GM21529 (cell line): Measurements from ENCODE around the gene RBBP7.

Experiments
- ATAC-seq: cut with Tn5 transposase; IDR thresholded peaks from one replicate; pipeline ENCODE4 v1.9.1; 2021; ENCODE audit not compliant: unreplicated experiment

The RBBP7 gene

DNA sequence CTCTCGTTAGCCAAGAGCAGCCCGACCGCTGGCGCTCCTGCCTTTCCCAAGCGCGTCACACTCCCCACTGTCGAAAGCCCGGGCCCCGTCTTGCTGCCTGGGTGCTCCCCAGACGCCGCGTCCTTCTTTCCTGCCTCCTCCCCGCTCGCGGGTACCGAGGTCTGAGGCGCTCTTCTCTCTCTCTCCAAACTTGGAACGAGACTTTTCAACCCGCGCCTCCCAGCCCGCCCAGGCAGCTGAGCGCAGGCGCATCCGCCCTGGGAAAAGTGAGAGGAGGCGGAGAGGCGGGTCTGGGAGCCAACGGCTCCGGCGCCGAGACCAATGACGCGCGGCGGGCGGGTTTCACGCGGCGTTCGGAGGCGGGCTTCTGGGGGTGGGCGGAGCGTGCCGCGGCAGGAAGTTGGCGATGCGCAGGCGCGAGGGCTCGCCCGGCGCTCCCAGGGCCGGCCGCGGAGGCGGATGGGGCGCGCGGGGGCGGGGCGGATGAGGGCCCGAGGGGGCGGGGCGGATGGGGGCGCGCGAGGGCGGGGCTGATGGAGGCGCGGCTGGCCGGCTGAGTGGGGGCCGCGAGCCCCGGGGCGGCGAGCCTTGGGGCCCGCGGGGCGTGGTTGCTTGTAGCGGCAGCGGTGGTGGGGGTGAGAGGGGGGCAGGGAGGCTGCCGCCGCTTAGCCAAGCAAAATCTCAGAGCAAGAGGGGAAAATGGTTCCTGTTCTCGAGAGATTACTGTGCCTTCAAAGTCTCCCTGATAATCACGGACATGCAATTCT, at the start of gene RBBP7:
Gene RBBP7 (minus strand): TSS at position 268 of the 767 bp plus-strand sequence. CDS start 309 bp downstream, outside the sequence.
- peak; percentile 84 for ATAC-seq

DNA sequence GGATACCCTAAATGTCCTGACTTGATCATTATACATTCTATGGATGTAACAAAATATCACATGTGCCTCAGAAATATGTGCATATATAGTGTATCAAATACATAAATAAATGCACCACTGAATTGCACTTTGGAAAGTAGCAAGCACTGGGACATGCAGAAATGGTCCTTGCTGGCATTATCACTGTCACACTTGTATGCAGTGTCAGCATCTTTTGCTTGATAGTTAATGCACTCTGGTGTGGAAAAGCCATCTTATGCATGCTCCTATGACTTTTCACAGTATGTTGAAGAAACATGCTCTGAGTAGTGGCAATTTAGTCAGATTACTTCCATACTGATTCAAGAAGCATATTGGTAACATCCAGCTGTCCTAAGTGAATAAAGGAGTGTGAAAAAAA, 48.8 kb upstream of the RBBP7 start:
- no peak for ATAC-seq

DNA sequence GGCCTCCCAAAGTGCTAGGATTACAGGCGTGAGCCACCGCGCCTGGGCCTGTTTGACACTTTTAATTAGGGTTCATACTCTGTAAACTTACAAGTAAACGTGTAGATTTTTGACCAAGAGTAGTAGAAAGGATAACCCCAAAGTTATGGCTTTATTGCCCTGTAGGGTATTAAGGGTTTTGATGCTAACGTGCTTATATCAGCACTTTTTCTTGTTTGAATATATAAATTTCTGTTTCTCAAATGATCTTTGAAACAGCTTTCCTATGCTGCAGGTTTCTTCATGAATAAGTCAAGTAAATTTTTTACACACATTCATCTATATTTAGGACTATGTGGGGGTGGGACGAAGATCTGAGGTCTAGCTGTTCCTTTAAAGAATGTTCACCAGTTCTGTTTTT, 47.0 kb upstream of the RBBP7 start:
- no peak for ATAC-seq

DNA sequence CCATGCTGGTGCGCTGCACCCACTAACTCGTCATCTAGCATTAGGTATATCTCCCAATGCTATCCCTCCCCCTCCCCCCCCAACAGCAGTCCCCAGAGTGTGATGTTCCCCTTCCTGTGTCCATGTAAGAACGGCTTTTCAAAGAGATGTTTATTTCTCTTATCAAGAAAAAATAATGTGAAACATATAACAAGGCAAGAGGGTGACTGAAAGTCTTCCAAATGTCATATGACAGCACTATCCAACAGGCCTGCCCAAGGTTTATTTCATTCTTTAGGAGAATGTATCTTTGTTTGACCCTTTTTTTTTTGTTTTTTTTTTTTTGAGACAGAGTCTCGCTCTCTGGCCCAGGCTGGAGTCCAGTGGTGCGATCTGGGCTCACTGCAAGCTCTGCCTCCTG, 46.4 kb upstream of the RBBP7 start:
- ATAC-seq, result no peak

DNA sequence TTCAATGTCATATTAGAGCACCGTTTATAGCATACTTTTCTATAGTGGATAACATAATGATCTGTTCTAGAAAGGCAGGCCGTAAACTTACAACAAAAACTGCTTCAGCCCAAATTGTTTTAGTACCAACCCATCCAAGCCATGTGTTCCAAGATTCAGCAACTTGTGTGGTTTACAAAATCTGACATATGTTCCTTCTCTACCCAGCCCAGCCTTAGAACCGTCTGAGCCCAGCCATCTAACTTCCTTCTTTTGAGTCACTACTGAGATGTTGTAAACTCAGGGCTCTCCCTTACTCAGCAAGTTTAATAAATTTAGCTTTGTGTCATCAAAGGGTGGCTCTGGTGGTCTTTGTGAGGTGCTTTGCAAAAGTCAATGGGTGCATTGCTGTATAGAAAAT, 43.9 kb upstream of the RBBP7 start:
- no peak for ATAC-seq

DNA sequence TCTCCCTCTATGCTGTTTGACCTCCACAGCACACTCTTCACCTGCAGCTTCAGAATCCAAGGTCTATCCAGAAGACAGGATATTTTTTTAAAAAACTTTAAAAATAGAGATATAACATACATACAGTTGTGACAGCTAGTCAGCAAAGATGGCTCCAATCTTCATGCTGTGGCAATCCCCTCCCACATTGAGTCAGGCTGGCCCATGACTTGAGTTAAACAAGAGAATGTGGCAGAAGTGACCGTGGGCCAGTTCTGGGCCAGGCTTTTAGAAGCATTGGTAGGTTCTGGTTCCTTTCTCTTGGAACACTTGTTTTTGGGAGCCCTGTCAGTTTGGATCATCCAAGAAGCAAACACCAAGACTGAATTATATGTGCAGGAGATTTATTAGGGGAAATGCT, 40.2 kb upstream of the RBBP7 start:
- no peak for ATAC-seq

DNA sequence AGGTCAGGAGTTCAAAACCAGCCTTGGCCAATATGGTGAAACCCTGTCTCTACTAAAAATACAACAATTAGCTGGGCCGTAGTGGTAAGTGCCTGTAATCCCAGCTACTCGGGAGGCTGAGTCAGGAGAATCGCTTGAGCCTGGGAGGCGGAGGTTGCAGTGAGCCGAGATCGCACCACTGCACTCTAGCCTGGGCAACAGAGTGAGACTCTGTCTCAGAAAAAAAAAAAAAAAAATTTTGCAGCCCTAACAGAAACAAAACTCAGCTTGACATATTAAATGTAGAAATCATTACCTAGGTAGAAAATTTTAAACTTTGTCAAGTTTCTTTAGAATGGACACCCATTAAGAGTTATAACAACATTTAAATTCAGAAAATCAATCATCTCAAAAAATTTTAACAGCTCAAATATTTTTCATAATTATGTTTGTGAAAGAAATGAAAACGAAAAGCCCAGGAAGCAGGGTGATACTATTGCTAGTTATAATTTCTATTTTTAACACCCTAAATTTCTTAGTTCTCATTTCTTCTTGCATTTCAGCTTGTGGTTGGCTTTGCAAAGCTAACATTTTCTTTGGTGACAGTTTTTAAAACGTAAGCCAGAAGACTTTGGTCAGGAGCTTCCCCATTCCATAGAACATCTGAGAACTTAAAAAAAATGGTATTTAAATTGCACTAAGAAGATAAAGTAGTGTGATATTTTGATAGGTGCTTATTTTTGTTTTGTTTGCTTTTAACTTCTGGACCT, 33.3 kb upstream of the RBBP7 start:
- ATAC-seq, result peak; percentile 75

DNA sequence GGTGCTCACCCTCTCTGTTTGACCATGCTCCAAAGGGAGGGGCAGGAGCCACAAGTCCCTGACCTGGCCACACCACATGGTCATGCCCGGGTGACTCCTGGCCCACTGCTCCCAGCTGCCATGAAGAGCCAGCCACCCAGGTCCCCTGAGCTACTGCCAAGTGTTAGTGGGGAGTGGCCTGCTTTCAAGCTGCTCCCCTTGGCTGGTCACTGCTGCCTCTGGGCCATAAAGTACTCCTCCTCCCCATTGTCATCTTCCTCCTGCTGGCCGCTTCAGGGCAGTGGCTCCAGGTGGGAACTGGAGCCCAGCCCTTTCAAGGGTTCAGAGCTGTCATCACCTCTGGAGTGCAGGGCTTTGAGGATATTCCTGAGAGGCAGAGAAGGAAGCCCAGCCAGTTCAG, 27.3 kb upstream of the RBBP7 start:
- ATAC-seq, result no peak

DNA sequence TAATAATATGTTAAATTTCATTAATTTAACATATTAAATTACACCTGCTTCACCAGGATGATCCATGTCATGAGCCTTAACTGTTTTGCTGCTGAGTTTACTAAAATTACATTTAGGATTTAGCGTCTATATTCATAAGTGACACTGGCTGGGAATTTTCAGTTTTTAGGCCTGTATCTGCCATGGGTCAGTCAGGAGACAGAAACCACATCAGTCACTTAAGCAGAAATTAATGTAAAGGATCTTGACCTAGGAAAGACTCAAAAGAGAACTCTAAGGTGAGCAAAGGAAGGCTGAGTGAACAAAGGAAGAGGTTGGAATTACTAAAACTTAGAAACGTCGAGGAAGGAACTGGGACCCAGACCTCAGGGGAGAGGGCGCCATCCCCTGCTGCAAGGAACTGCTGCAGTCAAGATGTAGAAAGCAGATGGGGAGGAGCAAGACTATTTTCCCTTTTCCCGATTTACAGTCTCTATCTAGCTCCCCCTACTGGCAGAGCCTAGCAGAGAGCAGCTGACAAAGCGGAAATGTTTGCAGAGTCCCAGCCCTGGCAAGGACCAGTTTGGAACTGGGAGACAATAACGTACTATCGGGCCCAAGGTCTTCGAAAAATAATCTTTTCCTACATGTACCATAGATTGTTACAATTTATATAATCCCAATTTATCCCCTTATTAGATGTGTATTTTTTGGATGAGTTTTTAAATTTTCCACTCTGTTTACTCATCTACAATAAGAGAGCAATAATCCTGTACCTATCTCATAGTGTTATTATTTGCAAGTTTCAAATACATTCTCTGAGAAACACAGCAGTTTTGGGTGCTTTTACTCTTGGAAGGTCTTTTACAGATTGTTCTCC, 22.6 kb upstream of the RBBP7 start:
- ATAC-seq, result peak; percentile 94

DNA sequence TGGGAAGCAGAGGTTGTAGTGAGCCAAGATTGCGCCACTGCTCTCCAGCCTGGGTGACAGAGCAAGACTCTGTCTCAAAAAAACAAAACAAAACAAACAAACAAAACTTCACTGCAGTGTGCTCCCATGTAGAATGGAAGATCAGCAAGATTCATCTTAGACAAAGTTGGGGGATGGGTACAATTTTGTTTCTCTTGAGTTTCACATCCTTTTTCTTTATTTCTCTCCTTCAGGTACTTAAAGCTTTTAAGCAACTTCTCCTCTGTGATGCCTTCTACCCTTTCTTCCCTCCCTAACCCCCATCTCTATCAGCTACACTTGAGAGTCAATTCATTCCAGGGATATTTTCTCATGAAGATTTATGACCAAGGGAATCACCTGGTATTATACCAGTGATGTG, 15.5 kb upstream of the RBBP7 start:
- no peak for ATAC-seq

DNA sequence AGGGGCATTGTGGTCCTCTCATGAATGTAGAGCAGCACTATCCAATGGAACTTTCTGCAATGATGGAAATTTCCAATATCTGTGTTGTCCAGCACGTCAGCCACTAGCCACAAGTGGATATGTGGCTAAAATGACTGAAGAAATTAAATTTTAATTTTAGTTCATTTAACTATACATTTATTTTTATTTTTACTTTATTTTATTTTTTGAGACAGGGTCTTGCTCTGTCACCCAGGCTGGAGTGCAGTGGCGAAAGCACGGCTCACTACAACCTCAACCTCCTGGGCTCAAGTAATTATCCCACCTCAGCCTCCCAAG, 13.3 kb upstream of the RBBP7 start:
- ATAC-seq, result no peak

DNA sequence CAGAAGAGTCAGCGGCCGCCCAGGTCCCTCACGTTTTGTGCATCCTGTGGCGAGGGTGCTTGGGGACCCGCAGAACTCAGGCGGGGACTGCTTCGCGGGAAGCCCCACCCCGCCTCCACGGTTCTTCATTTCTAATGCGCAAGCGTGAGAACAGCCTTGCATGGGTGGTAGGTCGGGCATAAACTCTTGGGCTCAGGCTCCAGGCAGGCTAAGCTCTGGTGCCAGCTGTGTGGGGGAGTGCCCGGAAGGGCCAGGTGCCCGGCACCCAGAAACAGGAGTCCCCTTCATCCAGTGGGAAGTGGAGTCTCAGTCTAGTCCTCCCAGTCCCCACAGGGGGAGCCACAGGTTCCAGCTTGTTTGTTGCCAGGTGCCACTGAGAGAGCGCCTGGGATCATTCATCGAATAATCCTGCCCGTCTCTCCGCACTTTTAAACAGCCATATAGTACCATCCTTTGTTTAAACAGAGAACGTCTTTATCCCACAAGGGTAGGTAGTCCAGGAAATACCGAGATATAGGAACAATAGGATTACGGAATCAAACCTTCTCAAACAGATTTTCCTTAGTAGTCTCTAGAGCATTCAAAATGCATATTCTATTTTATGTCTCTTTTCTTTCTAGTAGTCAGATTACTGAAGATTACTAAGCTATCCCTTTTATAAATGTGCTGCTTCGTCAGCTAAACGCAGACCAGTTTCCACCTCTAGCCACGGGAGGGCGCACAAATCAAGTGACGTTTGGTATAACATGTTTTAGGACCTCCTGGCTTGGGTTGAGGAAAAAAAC, 12.7 kb upstream of the RBBP7 start:
- peak; percentile 74 for ATAC-seq

DNA sequence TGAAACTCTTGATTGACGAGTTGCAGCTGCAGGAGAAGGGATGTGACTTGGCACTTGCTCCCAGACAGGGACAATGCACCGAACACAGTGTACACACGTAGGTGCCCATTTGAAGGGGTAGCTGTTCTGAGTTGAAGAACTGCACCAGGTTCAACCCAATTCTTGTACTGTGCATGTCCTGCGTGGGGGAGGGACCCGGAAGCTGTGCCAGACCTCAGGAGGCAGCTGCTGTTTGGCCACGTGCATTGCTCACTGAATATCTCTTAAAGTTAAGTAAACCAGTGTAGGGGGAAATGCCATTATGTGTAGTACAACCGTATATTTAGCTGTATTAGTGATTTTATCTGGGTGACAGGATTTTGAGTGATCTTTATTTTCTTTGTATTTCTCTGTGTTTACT, 12.0 kb upstream of the RBBP7 start:
- ATAC-seq, result peak; percentile 35

DNA sequence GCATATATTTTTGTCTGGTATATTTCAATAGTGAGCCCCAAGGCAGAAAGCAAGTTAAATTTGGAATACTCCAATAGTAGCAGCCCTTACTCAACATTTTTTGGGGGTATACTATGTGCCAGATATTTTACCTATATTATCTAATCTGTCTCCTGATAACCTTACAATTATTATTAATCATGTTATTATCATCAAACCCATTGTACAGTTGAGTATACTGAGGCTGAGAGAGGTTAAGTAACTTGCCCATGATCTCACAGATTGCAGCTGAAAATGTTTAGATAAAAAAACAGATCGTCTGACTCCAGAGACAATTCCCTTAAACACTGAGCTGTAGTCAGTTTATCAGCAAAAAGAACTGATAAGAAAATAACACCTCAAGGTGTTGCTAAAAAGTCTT, 6.5 kb upstream of the RBBP7 start:
- no peak for ATAC-seq

DNA sequence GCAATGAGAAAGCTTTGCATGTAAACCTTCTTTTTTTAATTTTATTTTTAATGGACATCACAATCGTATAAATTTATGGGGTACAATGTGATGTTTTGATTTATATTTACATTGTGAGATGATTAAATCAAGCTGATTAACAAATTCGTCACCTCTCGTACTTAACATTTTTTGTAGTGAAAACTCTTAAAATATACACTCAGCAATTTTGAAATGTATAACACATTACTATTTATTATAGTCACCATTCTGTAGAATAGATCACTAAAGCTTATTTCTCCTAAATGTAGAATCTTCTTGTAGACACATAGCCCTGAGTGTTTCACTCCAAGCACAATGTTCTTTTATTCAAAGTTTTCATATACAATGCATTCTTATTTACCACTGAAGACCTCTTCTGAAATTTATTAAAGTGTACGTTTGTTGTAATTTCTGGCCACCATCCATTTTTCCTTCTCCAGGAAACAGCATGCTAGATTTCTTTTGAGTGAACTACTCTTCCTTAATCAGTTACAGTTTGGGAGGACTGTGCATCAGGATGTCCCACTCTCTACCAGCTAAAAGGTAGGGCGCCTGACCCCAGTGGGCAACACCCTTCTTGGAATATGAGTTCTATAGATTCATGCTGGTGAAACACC, 4.4 kb upstream of the RBBP7 start:
- ATAC-seq, result no peak

DNA sequence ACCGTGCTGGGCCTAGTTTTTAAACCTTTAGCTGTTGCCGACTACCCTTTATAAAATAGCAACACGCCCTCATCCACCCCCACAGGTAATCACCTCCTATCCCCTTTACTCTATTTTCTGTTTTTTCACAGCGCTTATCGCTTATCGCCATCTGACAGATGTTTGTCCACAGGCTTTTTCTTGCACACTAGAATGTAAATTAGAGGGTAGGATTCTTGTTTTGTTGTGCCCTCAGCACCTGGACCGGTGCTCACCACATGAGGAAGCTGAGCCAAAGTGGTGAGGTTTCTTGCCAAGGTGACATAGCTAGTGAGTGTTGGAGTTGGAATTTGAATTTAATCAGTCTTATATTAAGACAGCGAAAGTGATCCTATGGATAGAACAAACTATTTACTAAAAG, 2.9 kb upstream of the RBBP7 start:
- no peak for ATAC-seq

DNA sequence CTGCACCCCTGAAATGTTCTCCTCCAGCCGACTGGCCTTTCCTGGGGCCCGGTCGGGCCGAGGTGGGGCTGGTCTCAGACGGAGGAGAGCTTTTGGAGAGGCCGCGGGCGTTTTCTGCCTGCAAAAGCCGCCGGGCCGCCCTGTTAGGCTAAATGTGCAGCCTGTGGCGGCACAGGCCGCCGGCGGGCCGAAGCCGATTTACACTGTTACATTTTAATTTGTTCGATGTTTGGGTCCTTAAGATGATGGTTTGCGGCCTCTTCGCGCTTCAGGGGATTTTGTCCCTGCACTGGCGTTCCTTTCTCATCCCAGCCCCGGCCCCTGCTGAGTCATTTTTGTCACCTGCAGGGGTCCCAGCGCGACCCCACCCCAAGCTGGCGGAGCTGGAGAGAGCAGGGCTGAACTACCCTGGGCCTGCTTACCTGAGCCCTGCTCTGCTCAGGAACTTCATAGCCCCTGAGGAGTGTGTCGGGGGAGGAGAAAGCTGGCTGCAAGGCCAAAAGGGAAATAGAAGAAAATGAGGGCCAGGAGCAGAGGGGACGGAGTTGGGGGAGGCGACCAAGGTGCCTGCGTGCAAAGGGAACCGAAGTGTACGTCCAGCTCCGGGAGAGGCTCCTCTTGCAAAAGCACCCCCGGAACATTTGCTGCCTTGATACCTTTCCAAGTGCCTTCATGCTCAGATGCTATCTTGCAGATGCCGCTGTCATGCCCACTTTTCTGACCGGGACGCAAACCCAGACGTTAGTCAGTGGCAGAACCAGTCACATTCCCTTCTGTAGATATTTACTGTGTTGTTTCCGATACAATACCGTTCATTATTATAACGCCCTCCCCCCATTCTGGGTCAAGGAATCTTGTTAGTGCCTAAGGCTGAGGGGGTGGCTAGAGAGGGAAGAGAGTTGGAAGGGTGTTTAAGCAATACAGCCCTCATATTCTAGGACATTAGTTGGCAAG, 977 bp upstream of the RBBP7 start:
- ATAC-seq, result no peak

DNA sequence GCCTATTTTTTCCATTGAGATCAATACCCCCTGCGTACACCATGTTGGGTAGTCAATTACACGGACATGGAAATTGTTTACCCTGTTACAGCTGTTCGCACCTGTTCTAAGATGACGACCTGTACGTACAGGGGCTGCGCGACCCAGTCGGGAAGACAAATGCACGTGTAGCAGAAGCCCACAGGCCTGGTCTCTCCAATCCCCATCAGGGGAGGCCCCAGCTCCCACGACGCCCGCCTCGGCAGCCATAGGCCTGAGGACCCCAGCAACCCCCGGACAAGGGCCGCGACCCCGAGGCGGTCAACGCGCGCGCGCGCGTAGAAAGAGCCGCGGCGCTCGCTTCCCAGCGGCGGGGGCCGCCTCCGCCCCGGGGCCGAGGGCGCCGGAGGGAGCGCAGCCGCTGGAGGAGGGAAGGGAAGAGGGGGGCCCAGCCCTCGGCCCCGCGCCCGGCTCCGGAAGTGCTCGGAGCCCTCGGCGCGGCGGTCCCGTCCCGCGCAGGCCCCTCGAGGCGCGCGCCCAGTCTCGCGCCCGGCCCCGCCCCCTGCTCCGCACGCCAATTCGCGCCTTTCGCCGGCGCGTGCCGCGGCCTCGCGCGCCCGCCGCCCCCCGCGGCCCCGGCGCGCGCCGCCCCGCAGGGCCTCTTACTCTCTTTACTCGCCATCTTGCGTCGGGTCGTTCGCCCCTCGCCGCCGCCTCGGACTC, 618 bp downstream of the RBBP7 start:
- peak; percentile 40 for ATAC-seq

DNA sequence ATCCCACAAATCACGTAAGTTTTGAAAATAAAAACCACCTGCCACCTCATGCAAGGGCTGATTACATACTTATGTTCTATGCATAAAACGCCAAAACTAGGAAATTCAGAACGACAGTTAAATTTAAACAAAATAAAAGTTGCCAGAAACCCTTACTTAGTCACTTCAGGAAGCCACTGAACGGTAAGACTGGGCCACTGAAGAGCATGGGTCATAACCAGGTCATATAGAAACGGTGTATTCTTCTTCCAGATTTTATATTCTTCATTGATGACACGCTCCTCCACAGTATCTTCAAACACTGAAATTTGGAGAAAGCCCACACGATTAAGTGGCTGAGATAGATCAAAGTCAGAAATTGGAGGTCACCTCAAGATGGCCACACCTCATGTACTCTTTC, 1.2 kb downstream of the RBBP7 start:
- ATAC-seq, result no peak
